Natural killer cell (primary cell): ENCODE results near the gene NKX3-2. TPM values are rescaled to one million over a fixed set of nuclear protein-coding genes. Genes with fewer than 3 reads are reported as not detected.
A peak's percentile ranks its signal among the peaks of the same experiment; 100 is the strongest.

Experiments
- ATAC-seq, 3 donors: fragments of 150-1000 bp in 2 of 3; fragments of 200-7000 bp in 1 of 3; cut with Tn5 transposase; 1 replicate in 1 of 3; 2 replicates in 2 of 3; pipeline ENCODE4 v1.10.0; 2021; ENCODE audit warnings: mild to moderate bottlenecking in 2 of 3, moderate library complexity in 2 of 3
- DNase-seq, 2 donors: peaks; one replicate each; pipeline versions ENCODE4 v3.0.0 to v3.0.0-alpha.2; 2013 to 2021; ENCODE audit warnings: mixed read lengths in 1 of 2
- H3K27ac ChIP-seq: one replicate; pipeline ENCODE4 v1.5.1; 2013; ENCODE audit warnings: mild to moderate bottlenecking, low read length
- H3K27me3 ChIP-seq: one replicate; pipeline ENCODE4 v1.6.1; 2013; ENCODE audit warnings: low read length; ENCODE audit not compliant: control insufficient read depth, insufficient read depth
- H3K36me3 ChIP-seq: one replicate; pipeline ENCODE4 v1.6.1; 2013; ENCODE audit warnings: low read length; ENCODE audit not compliant: control insufficient read depth, insufficient read depth
- H3K4me1 ChIP-seq: one replicate; pipeline ENCODE4 v1.6.1; 2013; ENCODE audit warnings: low read length; ENCODE audit not compliant: control insufficient read depth, insufficient read depth
- H3K4me3 ChIP-seq: one replicate; pipeline ENCODE4 v1.5.1; 2013; ENCODE audit warnings: low read length
- H3K9me3 ChIP-seq: one replicate; pipeline ENCODE4 v1.6.1; 2013; ENCODE audit warnings: low read length; ENCODE audit not compliant: control insufficient read depth, insufficient read depth
- H3K27ac Mint-ChIP-seq, 2 donors: one replicate each; pipeline ENCODE4 v1.8.0; 2022; ENCODE audit warnings: mild to moderate bottlenecking in 2 of 2, mixed read lengths in 2 of 2, moderate library complexity in 1 of 2
- H3K27me3 Mint-ChIP-seq, 2 donors: one replicate each; pipeline ENCODE4 v1.8.0; 2022; ENCODE audit warnings: low read depth in 2 of 2, mixed read lengths in 2 of 2
- H3K36me3 Mint-ChIP-seq: one replicate; pipeline ENCODE4 v1.8.0; 2022; ENCODE audit warnings: mixed read lengths
- H3K4me1 Mint-ChIP-seq, 2 donors: one replicate each; pipeline ENCODE4 v1.8.0; 2022; ENCODE audit warnings: mixed read lengths in 2 of 2
- H3K4me3 Mint-ChIP-seq: one replicate; pipeline ENCODE4 v1.8.0; 2022; ENCODE audit warnings: mild to moderate bottlenecking, moderate library complexity, mixed read lengths
- H3K9me3 Mint-ChIP-seq, 2 donors: one replicate each; pipeline ENCODE4 v1.8.0; 2022; ENCODE audit warnings: mixed read lengths in 2 of 2
- WGBS: methylation state at CpG from one replicate; pipeline ENCODE4 v1.1.7; 2013; ENCODE audit warnings: missing lambda C conversion rate; ENCODE audit not compliant: insufficient coverage; 5-methylcytosine and 5-hydroxymethylcytosine counted together
- intact Hi-C: fragments of 100-400 bp; cut with micrococcal nuclease; formaldehyde crosslinking; loops from one replicate; pipeline ENCODE4 v1.14.2; 2022
- total RNA-seq, 4 donors: library from RNA; stranded (reverse); fragments of 120-200 nt in 1 of 4; gene quantifications; one replicate each; pipeline versions ENCODE4 v1.2.3 to v1.2.4, GENCODE V29; 2013 to 2022
- TF ChIP-seq, protein P1 (sequence below): fragments of 200-600 bp; IDR thresholded peaks from one replicate; pipeline ENCODE4 v1.8.0; 2022; ENCODE audit warnings: antibody characterized with exemption

NKX3-2 gene
- total RNA-seq, 3 donors from 2014 or later (not counting 1 experiment from before 2014, with no cell fraction given) = not detected

DNA sequence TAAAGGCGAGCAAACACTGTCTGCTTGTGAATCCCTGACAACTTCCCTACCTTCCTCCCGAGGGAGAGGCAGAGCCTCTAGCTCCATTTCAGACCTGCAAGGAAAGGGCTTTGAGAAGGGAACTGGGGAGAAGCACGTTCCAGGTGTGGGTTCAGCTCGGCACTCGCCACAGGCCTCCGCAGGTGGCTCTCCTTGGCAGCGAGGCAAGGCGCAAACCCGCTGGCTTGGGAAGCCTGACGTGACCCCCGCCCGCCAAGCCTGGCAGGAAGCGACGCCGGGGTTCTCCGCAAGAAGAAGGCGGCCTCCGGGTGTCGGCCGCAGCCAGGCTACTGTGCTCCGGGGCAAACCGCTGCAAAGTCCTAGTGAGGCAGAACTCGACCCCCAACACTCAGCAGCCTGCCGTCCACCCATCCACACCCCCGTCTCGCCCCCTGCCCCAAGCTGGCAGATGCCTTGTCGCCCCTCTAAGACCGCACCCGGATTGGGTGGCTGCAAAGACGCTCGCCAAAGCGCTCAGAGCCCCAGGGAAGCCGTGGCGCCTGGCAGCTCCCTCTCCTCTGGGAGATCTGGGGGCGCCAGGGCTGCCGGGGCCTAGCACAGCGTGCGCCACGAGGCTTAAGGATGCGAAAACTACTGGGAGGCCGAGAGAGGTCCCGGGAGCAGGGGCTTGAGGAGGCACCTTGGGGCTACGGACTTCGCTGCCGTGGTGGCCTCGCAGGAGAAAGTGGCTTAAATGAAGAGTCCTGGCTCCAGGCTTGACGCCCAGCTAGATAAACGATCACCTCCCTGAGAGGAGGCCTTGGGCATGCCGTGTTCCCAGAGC is 21.8 kb downstream of the NKX3-2 start:
- WGBS = 2% methylated on average over 47 of the region's 49 CpGs
- DNase-seq = no peak
- TF ChIP-seq, protein P1, sequence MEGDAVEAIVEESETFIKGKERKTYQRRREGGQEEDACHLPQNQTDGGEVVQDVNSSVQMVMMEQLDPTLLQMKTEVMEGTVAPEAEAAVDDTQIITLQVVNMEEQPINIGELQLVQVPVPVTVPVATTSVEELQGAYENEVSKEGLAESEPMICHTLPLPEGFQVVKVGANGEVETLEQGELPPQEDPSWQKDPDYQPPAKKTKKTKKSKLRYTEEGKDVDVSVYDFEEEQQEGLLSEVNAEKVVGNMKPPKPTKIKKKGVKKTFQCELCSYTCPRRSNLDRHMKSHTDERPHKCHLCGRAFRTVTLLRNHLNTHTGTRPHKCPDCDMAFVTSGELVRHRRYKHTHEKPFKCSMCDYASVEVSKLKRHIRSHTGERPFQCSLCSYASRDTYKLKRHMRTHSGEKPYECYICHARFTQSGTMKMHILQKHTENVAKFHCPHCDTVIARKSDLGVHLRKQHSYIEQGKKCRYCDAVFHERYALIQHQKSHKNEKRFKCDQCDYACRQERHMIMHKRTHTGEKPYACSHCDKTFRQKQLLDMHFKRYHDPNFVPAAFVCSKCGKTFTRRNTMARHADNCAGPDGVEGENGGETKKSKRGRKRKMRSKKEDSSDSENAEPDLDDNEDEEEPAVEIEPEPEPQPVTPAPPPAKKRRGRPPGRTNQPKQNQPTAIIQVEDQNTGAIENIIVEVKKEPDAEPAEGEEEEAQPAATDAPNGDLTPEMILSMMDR = no peak
- Histone ChIP-seq H3K4me1 (peaks cover 17% of the 10 kb centered on the region), H3K36me3 (no peaks in the 10 kb centered on the region), H3K9me3 (peaks cover 16% of the 10 kb centered on the region), H3K27me3 (peaks cover 67% of the 10 kb centered on the region), H3K27ac (no peak overlapping the region), H3K4me3 (no peak overlapping the region)
- ATAC-seq = peak in 1 of 3 donors; percentile 38
- Mint-ChIP-seq H3K4me1 (peaks cover 4 to 6% of the 10 kb centered on the region in 2 donors), H3K27ac (no peak overlapping the region), H3K4me3 (no peak overlapping the region), H3K9me3 (no peaks in the 10 kb centered on the region), H3K27me3 (peaks cover 41 to 65% of the 10 kb centered on the region in 2 donors), H3K36me3 (no peaks in the 10 kb centered on the region)
- intact Hi-C loops = no loop called here

DNA sequence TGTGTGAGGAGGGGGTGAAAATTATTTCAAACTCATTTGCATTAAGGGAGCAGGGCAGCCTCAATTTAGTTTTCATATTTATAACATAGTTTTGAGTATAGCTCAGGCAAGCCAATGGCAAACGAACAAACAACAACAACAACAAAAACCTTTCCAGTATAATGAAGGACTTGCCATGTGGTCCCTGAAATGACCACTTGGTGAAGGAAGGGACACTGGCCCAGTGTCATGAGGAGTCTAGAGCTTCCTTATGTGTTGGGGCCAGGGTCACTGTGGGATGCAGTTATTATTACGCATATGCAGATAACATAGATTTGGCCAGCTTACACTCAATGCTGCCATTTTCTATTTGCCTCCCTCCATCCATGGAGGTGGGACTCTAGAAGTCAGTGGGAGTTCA is 23.3 kb downstream of the NKX3-2 start:
- H3K4me3 ChIP-seq = no peak overlapping the region
- H3K36me3 ChIP-seq = no peaks in the 10 kb centered on the region
- peaks cover 54% of the 10 kb centered on the region for H3K27me3 ChIP-seq
- no peak for DNase-seq
- H3K27me3 Mint-ChIP-seq = peaks cover 32 to 63% of the 10 kb centered on the region in 2 donors
- WGBS = 88% methylated on average over 1 of the region's 2 CpGs
- no peak overlapping the region for H3K4me3 Mint-ChIP-seq
- TF ChIP-seq, protein P1 = no peak
- peaks cover 10% of the 10 kb centered on the region for H3K4me1 ChIP-seq
- intact Hi-C loops = no loop called here
- no peak overlapping the region for H3K27ac Mint-ChIP-seq
- peaks cover 16% of the 10 kb centered on the region for H3K9me3 ChIP-seq
- H3K9me3 Mint-ChIP-seq = no peaks in the 10 kb centered on the region
- no peaks in the 10 kb centered on the region for H3K4me1 Mint-ChIP-seq
- H3K27ac ChIP-seq = no peak overlapping the region
- ATAC-seq = no peak
- no peaks in the 10 kb centered on the region for H3K36me3 Mint-ChIP-seq

DNA sequence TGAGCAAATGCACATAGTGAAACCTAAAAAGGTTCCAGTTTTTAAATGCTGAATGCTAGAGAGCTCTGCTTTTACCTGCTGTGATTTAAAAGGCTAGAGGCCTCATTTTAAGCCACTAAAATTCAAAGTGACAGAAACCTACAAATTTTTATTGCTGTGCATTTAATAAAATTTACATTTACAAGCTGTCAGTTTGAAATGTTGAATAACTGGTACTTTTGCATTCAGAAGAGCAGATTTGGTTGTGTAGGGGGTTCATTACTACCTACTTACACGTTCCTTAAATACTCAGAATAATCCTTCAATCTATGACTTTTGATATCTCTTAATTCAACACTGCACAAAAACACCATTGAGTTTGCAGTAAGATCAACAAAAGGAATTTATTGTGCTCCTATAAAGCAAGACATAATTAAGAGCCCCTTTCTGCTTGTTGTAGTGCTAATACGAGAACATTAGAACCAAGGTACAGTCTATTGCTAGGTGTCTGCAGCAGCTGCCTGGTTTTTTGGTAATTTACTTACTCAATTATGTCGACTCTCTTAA is 27.9 kb downstream of the NKX3-2 start:
- peaks cover 25 to 55% of the 10 kb centered on the region in 2 donors for H3K27me3 Mint-ChIP-seq
- no peaks in the 10 kb centered on the region for H3K9me3 Mint-ChIP-seq
- peaks cover 26% of the 10 kb centered on the region for H3K27me3 ChIP-seq
- H3K27ac Mint-ChIP-seq = no peak overlapping the region
- no peak for DNase-seq
- H3K4me1 ChIP-seq = no peaks in the 10 kb centered on the region
- no peak overlapping the region for H3K4me3 Mint-ChIP-seq
- intact Hi-C loops = no loop called here
- 100% methylated on average over 2 of the region's 3 CpGs for WGBS
- no peak overlapping the region for H3K4me3 ChIP-seq
- no peaks in the 10 kb centered on the region for H3K36me3 Mint-ChIP-seq
- H3K9me3 ChIP-seq = no peaks in the 10 kb centered on the region
- no peaks in the 10 kb centered on the region for H3K36me3 ChIP-seq
- no peaks in the 10 kb centered on the region for H3K4me1 Mint-ChIP-seq
- no peak for ATAC-seq
- TF ChIP-seq, protein P1 = no peak
- H3K27ac ChIP-seq = no peak overlapping the region
